ENCODE measurements around the gene SCN4B. TPM values are rescaled to one million over a fixed set of nuclear protein-coding genes. Genes with fewer than 3 reads are reported as not detected.

Gene SCN4B, protein sequence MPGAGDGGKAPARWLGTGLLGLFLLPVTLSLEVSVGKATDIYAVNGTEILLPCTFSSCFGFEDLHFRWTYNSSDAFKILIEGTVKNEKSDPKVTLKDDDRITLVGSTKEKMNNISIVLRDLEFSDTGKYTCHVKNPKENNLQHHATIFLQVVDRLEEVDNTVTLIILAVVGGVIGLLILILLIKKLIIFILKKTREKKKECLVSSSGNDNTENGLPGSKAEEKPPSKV
- not detected in 2 replicates for total RNA-seq

DNA sequence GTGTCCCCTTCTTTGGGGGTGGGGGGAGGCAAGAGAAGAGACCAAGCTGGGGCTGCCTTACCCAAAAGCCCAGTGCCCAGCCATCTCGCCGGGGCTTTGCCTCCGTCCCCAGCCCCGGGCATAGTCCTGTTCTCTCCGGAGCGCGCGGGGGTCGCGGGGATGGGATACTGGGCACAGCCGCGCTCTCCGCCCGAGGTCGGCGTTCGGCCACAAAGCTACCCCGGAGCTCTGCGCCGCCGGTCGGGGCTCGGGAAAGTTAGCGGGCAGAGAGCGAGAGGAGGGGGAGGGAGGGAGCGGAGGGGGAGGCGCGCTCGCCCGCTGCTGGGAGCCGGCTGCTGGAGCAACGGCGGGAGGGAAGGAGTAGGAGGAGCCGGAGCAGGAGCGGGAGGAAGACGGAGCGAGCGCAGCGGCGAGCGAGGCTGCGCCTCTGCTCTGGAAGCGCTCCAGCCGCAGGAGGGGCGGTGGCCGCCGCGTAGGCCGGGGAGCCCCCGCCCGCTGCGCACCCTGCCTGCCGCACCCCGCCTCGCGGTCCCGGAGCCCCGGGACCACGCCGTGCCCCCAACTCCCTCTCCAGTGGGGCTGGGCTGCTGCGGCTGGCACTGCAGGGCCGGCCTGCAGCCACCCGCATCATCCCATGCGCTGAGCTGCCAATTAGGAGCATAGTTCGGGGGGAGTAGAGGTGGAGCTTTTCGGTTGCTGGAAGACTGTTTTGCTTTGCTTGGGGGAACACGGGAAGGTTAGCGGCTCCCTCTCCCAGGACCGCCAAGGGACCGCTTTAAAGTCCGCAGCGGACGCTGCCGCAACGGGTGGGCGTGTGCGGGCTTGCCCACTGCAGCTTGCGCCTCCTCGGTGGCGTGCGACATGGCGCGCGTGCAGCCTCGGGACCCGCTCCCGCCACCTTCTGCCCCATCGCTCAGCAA lies at the start of gene SCN4B:
SCN4B (minus strand) TSS at position 272 of the 920 bp plus-strand sequence; CDS start at position 122, 150 bp downstream.
- peak within 1 kb of the TSS; percentile 49 for H3K4me3 ChIP-seq (ENCODE audit: low read depth, low read length)
- DNase-seq (ENCODE audit: low read depth): peak; percentile 27
- TF ChIP-seq, protein P1, sequence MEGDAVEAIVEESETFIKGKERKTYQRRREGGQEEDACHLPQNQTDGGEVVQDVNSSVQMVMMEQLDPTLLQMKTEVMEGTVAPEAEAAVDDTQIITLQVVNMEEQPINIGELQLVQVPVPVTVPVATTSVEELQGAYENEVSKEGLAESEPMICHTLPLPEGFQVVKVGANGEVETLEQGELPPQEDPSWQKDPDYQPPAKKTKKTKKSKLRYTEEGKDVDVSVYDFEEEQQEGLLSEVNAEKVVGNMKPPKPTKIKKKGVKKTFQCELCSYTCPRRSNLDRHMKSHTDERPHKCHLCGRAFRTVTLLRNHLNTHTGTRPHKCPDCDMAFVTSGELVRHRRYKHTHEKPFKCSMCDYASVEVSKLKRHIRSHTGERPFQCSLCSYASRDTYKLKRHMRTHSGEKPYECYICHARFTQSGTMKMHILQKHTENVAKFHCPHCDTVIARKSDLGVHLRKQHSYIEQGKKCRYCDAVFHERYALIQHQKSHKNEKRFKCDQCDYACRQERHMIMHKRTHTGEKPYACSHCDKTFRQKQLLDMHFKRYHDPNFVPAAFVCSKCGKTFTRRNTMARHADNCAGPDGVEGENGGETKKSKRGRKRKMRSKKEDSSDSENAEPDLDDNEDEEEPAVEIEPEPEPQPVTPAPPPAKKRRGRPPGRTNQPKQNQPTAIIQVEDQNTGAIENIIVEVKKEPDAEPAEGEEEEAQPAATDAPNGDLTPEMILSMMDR (IDR thresholded peaks at IDR 0.05; ENCODE audit: insufficient read depth, low read depth, low read length): no peak

DNA sequence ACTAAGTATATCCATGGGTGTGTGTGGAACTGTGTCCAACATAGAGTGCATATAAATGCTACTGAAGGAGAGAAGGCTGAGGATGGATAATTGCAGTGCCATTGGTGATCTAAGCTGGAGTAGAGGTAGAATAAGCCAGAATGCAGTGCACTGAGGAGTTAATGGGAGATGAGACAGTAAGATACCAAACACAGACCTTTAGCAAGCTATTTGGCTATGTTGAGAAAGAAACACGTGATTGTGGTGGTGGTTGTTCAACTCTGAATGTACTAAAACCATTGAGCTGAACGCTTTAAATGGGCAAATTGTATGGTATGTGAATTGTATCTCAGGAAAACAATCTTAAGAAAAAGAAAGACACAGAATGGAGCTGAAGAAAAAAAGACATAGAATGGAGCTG lies 49.3 kb upstream of the SCN4B start:
- no peak overlapping the region for H3K4me3 ChIP-seq (ENCODE audit: low read depth, low read length)
- no peak for DNase-seq (ENCODE audit: low read depth)
- TF ChIP-seq, protein P1 (IDR thresholded peaks at IDR 0.05; ENCODE audit: insufficient read depth, low read depth, low read length): no peak

DNA sequence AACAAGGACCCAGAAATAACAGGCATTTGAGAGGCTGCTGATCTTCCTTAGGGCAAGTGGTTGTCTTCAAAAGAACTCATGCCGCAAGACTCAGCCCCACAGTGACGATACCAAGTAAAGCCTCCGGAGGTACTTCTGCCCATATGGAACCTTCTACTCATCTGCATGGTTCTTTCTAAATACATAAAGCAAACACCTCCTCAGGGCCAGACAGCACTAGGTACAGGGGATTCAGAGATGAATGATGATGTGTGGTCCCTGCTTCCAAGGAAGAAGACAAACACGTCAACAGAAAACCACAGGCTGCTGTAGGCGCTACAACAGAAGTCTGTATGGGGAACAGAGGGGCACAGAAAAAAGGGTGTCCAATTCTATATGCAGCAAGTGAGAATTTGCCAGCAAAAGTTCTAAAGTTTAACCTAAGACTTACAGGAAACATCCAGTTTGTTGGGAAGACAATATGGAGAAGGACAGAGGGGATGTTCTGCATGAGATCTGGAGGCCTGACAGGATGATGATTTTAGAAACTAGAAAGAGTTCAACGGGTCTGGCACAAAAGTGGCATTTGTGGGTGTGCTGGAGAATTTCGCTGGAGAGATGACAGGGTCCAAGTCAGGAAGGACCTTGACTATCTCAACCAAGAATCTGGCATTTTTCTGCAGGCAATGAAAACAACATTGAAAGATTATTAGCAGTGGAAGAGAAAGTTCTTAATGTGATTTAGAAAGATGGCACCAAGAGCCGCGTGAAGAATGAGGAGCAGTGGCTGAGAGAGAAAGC lies 48.5 kb upstream of the SCN4B start:
- no peak for DNase-seq (ENCODE audit: low read depth)
- TF ChIP-seq, protein P1 (IDR thresholded peaks at IDR 0.05; ENCODE audit: insufficient read depth, low read depth, low read length): no peak
- no peak overlapping the region for H3K4me3 ChIP-seq (ENCODE audit: low read depth, low read length)

DNA sequence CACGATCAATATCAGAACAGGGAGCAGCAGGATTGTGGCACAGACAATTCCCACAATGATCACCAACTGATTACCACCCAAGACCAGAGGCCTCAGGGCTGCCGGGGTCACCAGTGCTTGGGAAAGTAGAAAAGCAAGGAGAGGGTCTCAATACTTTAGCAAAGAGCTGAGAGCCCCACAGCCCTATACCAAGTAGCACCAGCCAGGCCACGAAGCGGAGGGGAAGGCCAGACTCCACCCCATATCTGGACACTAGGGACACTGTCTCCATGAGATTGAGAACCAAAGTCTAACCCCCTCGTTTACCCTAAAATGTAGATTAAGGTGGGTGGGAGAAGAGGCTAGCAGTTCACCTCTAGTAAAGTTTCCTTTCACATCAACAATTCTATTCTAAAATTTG lies 47.9 kb upstream of the SCN4B start:
- H3K4me3 ChIP-seq (ENCODE audit: low read depth, low read length): no peak overlapping the region
- DNase-seq (ENCODE audit: low read depth): no peak
- TF ChIP-seq, protein P1 (IDR thresholded peaks at IDR 0.05; ENCODE audit: insufficient read depth, low read depth, low read length): no peak

DNA sequence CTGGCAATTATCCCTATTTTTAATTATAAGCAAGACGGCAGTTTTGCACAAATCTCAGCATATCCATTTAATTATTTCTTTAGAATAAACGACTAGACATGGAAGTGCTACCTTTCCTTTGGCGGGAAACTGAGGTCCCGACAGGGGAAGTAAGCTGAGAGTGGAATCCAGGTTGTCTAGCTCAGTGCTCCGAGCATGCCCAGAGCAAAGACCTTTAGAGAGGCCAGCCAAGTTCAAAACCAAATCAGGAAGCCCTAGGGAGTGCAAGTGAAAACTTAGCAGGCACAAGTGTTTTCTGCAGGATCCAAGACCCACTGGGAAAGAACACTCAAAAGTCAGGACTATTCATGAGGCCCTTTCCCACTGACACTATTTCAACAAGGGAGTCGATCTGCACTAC lies 46.5 kb upstream of the SCN4B start:
- TF ChIP-seq, protein P1 (IDR thresholded peaks at IDR 0.05; ENCODE audit: insufficient read depth, low read depth, low read length): no peak
- DNase-seq (ENCODE audit: low read depth): no peak
- no peak overlapping the region for H3K4me3 ChIP-seq (ENCODE audit: low read depth, low read length)

DNA sequence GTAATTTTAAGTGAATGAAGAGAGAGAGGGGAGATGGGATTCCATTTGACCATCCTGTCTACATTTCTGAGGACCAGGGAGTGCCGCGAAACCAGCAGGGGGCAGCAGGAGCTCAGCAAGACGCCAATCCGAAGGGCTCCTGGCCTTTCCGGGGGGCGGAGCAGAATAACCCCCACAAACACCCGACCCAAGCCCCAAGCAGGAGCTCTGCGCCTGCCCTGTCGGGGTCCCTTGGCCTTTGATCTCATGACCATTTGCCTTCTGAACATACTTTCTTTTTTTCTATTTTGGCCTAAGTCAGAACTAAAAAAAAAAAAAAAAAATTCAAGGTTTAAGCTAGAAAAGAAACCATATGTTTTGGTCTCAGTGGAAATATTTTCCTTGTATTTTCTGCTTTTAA lies 45.7 kb upstream of the SCN4B start:
- H3K4me3 ChIP-seq (ENCODE audit: low read depth, low read length): no peak overlapping the region

More for the DNA sequence above, 45.7 kb upstream of the SCN4B start:
- TF ChIP-seq, protein P1 (IDR thresholded peaks at IDR 0.05; ENCODE audit: insufficient read depth, low read depth, low read length): peak; percentile 85
- DNase-seq (ENCODE audit: low read depth): peak; percentile 51
